ENCODE measurements around the gene PRDM16.

GRCh38 chr1:3430820-3431219 is 361.8 kb downstream of the PRDM16 start:
- no peak for TF ChIP-seq EZH2 (IDR thresholded peaks at IDR 0.05; ENCODE audit: low read length)
- TF ChIP-seq CTCF (optimal IDR thresholded peaks at IDR 0.05 in 1 of 3, IDR thresholded peaks at IDR 0.05 in 1 of 3, conservative IDR thresholded peaks at IDR 0.05 in 1 of 3; ENCODE audit: extremely low read depth in 1 of 3, insufficient read depth in 2 of 3, low read length in 3 of 3): no peak
